ENCODE measurements around the gene ANP32E. TPM values are rescaled to one million over a fixed set of nuclear protein-coding genes. Genes with fewer than 3 reads are reported as not detected.
A peak's percentile ranks its signal among the peaks of the same experiment; 100 is the strongest.

ANP32E gene
- total and polyA plus RNA-seq, 2 of the 8 experiments (the other 6 are each of a cell fraction or from before 2014, with no cell fraction given) = 20.7 to 123 TPM

- ChIA-PET CTCF (ENCODE audit: partially characterized antibody) (interaction anchor here (1.1 to 16.5 kb wide), 3 partner anchors 13 to 30 kb away, joined by 4 to 326 read pairs (median 43); partner anchors contain the start of genes CA14 and CIART), POLR2A (ENCODE audit: partially characterized antibody) (interaction anchor here (0.6 to 25.2 kb wide), 15 partner anchors 11 to 247 kb away, joined by 3 to 535 read pairs (median 4); partner anchors contain the start of genes ANP32E, CA14, CIART and RPRD2)
- H3K56ac ChIP-seq (replicated peaks; ENCODE audit: insufficient read length, low read depth, low read length) = peak within 1 kb of the TSS; percentile 47
- H2BK20ac ChIP-seq (ENCODE audit: low read length) = 0 out of 2 replicates have a peak within 1 kb of the TSS, but pooled peaks have one; percentile 82
- no peak within 1 kb of the TSS for H2AFZ ChIP-seq (ENCODE audit: low read length)
- H3K4me3 ChIP-seq (ENCODE audit: extremely low read depth in 1 of 4, insufficient read depth in 2 of 4, low read depth in 3 of 4, low read length in 4 of 4) = peak within 1 kb of the TSS; percentile 81 to 99 (median 96)
- H3K18ac ChIP-seq (ENCODE audit: extremely low read depth, low read length) = peak within 1 kb of the TSS; percentile 51; the same call in 1 of the 2 replicates
- H4K20me1 ChIP-seq (replicated peaks in 1 of 2; ENCODE audit: control insufficient read depth in 1 of 2, insufficient read depth in 2 of 2, low read length in 2 of 2) = peaks cover 3 to 4% of the 10 kb centered on the region in 2 experiments
- peak within 1 kb of the TSS; percentile 58 for H4K91ac ChIP-seq (replicated peaks; ENCODE audit: insufficient read length, low read length)
- peak within 1 kb of the TSS; percentile 73; the same call in 1 of the 2 replicates for H4K8ac ChIP-seq (ENCODE audit: extremely low read depth, insufficient read depth, low read length)
- H3K4ac ChIP-seq (replicated peaks; ENCODE audit: insufficient read length, low read depth, low read length) = peak within 1 kb of the TSS; percentile 83
- no peak within 1 kb of the TSS for H2BK120ac ChIP-seq (replicated peaks; ENCODE audit: low read depth, low read length)
- peaks cover 8 to 13% (median 10%) of the 10 kb centered on the region in 4 experiments; a peak in 6 of 7 replicates for H3K4me1 ChIP-seq (replicated peaks in 1 of 4; ENCODE audit: control insufficient read depth in 3 of 4, insufficient read depth in 4 of 4, low read length in 3 of 4)
- no peak within 1 kb of the TSS; the same call in 1 of the 2 replicates for H2BK15ac ChIP-seq (ENCODE audit: low read length)
- H3K79me2 ChIP-seq (ENCODE audit: control insufficient read depth in 1 of 2, insufficient read depth in 2 of 2, low read length in 2 of 2) = peaks cover 8 to 20% of the 10 kb centered on the region in 2 experiments; a peak in 3 of 4 replicates
- H2BK5ac ChIP-seq (ENCODE audit: low read depth, low read length) = peak within 1 kb of the TSS; percentile 80
- H3K27ac ChIP-seq (ENCODE audit: low read depth, low read length) = peak within 1 kb of the TSS; percentile 69
- H3K14ac ChIP-seq (ENCODE audit: insufficient read length) = no peak within 1 kb of the TSS
- FAIRE-seq = peak; percentile 65
- H3K4me2 ChIP-seq (ENCODE audit: insufficient read depth in 1 of 2, low read depth in 2 of 2, low read length in 2 of 2) = peak within 1 kb of the TSS; percentile 95 to 100
- peak within 1 kb of the TSS; percentile 79 for H4K5ac ChIP-seq (ENCODE audit: insufficient read length, low read depth, low read length)
- peak within 1 kb of the TSS; percentile 61 for H2BK12ac ChIP-seq (ENCODE audit: low read depth, low read length)
- no peaks in the 10 kb centered on the region for H3K9me3 ChIP-seq (ENCODE audit: insufficient read depth in 2 of 2, low read depth in 1 of 2, low read length in 1 of 2)
- peak; percentile 92 to 95 for DNase-seq (ENCODE audit: low read depth in 1 of 2, low spot score in 2 of 2)
- WGBS, 2 experiments (ENCODE audit: extremely low coverage in 1 of 2, insufficient coverage in 1 of 2, insufficient read length in 1 of 2, insufficient replicate concordance in 2 of 2, low coverage in 1 of 2, low lambda C conversion rate in 2 of 2, missing lambda C conversion rate in 1 of 2) = 1% methylated on average over 38 of the region's 49 CpGs; no CpG with 5 or more reads in 1 of the 2 experiments
- peak within 1 kb of the TSS; percentile 56 to 89 (median 84) for H3K9ac ChIP-seq (replicated peaks in 1 of 4; ENCODE audit: extremely low read depth in 1 of 4, low read depth in 3 of 4, low read length in 3 of 4)
- H3K23me2 ChIP-seq (ENCODE audit: low read depth, low read length) = peaks cover 10% of the 10 kb centered on the region
- peaks cover 14 to 33% (median 26%) of the 10 kb centered on the region in 4 experiments for H3K36me3 ChIP-seq (ENCODE audit: control insufficient read depth in 2 of 4, insufficient read depth in 4 of 4, low read length in 3 of 4)
- no peak within 1 kb of the TSS for H3K23ac ChIP-seq (ENCODE audit: insufficient read length)
- peak within 1 kb of the TSS; percentile 72; the same call in 1 of the 2 replicates for H2AK5ac ChIP-seq (ENCODE audit: low read depth, low read length)
- no peaks in the 10 kb centered on the region for H3K27me3 ChIP-seq (replicated peaks in 1 of 4; ENCODE audit: control insufficient read depth in 3 of 4, extremely low read depth in 1 of 4, insufficient read depth in 3 of 4, low read length in 3 of 4)
- H3K79me1 ChIP-seq (ENCODE audit: low read depth, low read length) = peaks cover 11% of the 10 kb centered on the region; the same call in 1 of the 2 replicates
- TF ChIP-seq KDM1A (IDR thresholded peaks at IDR 0.05; ENCODE audit: borderline replicate concordance, low read length) (no peak), TBP (IDR thresholded peaks at IDR 0.05; ENCODE audit: low read depth, low read length) (peak; percentile 84), NRF1 (IDR thresholded peaks at IDR 0.05; ENCODE audit: low read depth, low read length) (no peak), HDAC6 (IDR thresholded peaks at IDR 0.05; ENCODE audit: low read depth, low read length) (no peak), CBX8 (IDR thresholded peaks at IDR 0.05; ENCODE audit: borderline replicate concordance, low read depth, low read length) (no peak), CBX5 (IDR thresholded peaks at IDR 0.05; ENCODE audit: low read depth, low read length) (no peak), RBBP5 (IDR thresholded peaks at IDR 0.05; ENCODE audit: borderline replicate concordance, low read depth, low read length) (no peak; the same call in 1 of the 2 replicates), SUZ12 (IDR thresholded peaks at IDR 0.05; ENCODE audit: low read length) (no peak), TEAD4 (IDR thresholded peaks at IDR 0.05; ENCODE audit: low read depth, low read length) (peak; percentile 38; the same call in 1 of the 2 replicates)
- TF ChIP-seq, protein P1, sequence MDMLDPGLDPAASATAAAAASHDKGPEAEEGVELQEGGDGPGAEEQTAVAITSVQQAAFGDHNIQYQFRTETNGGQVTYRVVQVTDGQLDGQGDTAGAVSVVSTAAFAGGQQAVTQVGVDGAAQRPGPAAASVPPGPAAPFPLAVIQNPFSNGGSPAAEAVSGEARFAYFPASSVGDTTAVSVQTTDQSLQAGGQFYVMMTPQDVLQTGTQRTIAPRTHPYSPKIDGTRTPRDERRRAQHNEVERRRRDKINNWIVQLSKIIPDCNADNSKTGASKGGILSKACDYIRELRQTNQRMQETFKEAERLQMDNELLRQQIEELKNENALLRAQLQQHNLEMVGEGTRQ (IDR thresholded peaks at IDR 0.05; ENCODE audit: low read length) = no peak
Measured at GRCh38 chr1:150268705-150269403, 32.9 kb upstream of the ANP32E start, which contains the start of gene APH1A. APH1A (minus strand) TSS chr1:150269016; CDS start chr1:150268810, 206 bp downstream.

All from H1 (cell line).